HEK293 (cell line): ENCODE data around the gene RAD51AP1.

Experiments used
- CTCF ChIA-PET: fragments of 350-600 bp; formaldehyde crosslinking; extraction: SDS; loops from one replicate; lab custom pipeline; 2021; ENCODE audit warnings: antibody characterized with exemption; lab: Yijun Ruan, JAX
- POLR2A ChIA-PET: fragments of 300-600 bp; formaldehyde crosslinking; extraction: SDS; loops from one replicate; lab custom pipeline; 2020; ENCODE audit warnings: antibody characterized with exemption, inconsistent platforms; lab: Yijun Ruan, JAX
- H3K27ac ChIP-seq: fragments of 200-500 bp; sonication (Bioruptor generic); 2 replicates; pipeline ENCODE4 v1.5.1; 2014; ENCODE audit warnings: low read depth, low read length, control low read depth, inconsistent platforms; ENCODE audit errors: extremely low read depth
- H3K36me3 ChIP-seq, 2 experiments: fragments of 200-500 bp in 1 of 2; sonication (Bioruptor generic) in 1 of 2; 1 replicate in 1 of 2; 2 replicates in 1 of 2; pipeline ENCODE4 v1.5.1; 2014 to 2017; ENCODE audit warnings: inconsistent platforms in 2 of 2, low read length in 2 of 2; ENCODE audit not compliant: control insufficient read depth in 2 of 2, insufficient read depth in 1 of 2
- H3K4me1 ChIP-seq: fragments of 200-500 bp; sonication (Bioruptor generic); 2 replicates; pipeline ENCODE4 v1.5.1; 2014; ENCODE audit warnings: mild to moderate bottlenecking, low read length, inconsistent platforms; ENCODE audit not compliant: control insufficient read depth, insufficient read depth
- H3K4me3 ChIP-seq: 2 replicates; pipeline ENCODE4 v1.5.1; 2011; ENCODE audit warnings: low read depth, mild to moderate bottlenecking, control low read depth, low read length, moderate library complexity
- H3K9me3 ChIP-seq: fragments of 200-500 bp; sonication (Bioruptor generic); 2 replicates; pipeline ENCODE4 v1.5.1; 2014; ENCODE audit warnings: low read depth, low read length, inconsistent platforms; ENCODE audit not compliant: control insufficient read depth, insufficient read depth
- GFI1B ChIP-seq: fragments of 450-650 bp; formaldehyde crosslinking; IDR thresholded peaks from 2 replicates; pipeline ENCODE4 v1.5.1; 2016; ENCODE audit warnings: missing biosample characterization, missing genetic modification characterization
- MYNN ChIP-seq: fragments of 450-650 bp; formaldehyde crosslinking; IDR thresholded peaks from 2 replicates; pipeline ENCODE4 v1.5.1; 2016; ENCODE audit warnings: missing biosample characterization, missing genetic modification characterization, borderline replicate concordance
- PRDM1 ChIP-seq: fragments of 450-650 bp; formaldehyde crosslinking; IDR thresholded peaks from 2 replicates; pipeline ENCODE4; 2016; ENCODE audit warnings: missing biosample characterization, missing genetic modification characterization
- PRDM2 ChIP-seq: fragments of 450-650 bp; formaldehyde crosslinking; IDR thresholded peaks from 2 replicates; pipeline ENCODE4 v1.5.1; 2016; ENCODE audit warnings: missing biosample characterization, missing genetic modification characterization, borderline replicate concordance
- YY2 ChIP-seq: fragments of 450-650 bp; formaldehyde crosslinking; IDR thresholded peaks from 2 replicates; pipeline ENCODE4 v1.5.1; 2016; ENCODE audit warnings: missing biosample characterization, missing genetic modification characterization
- ZBTB20 ChIP-seq: fragments of 450-650 bp; formaldehyde crosslinking; IDR thresholded peaks from 2 replicates; pipeline ENCODE4 v1.5.1; 2016; ENCODE audit warnings: missing biosample characterization, missing genetic modification characterization
- ZBTB21 ChIP-seq: fragments of 450-650 bp; formaldehyde crosslinking; IDR thresholded peaks from 2 replicates; pipeline ENCODE4 v1.5.1; 2017; ENCODE audit warnings: missing biosample characterization, missing genetic modification characterization
- ZBTB26 ChIP-seq: fragments of 450-650 bp; formaldehyde crosslinking; optimal IDR thresholded peaks from 2 replicates; pipeline ENCODE3; 2016; ENCODE audit warnings: missing biosample characterization, mild to moderate bottlenecking, missing genetic modification characterization
- ZBTB6 ChIP-seq: fragments of 450-650 bp; formaldehyde crosslinking; IDR thresholded peaks from 2 replicates; pipeline ENCODE4 v1.5.1; 2017; ENCODE audit warnings: missing biosample characterization, missing genetic modification characterization
- ZNF132 ChIP-seq: fragments of 450-650 bp; formaldehyde crosslinking; IDR thresholded peaks from 2 replicates; pipeline ENCODE4 v1.5.1; 2017; ENCODE audit warnings: missing biosample characterization, missing genetic modification characterization, borderline replicate concordance
- ZNF155 ChIP-seq: fragments of 450-650 bp; formaldehyde crosslinking; IDR thresholded peaks from 2 replicates; pipeline ENCODE4 v1.5.1; 2016; ENCODE audit warnings: missing biosample characterization, missing genetic modification characterization
- ZNF184 ChIP-seq: fragments of 450-650 bp; IDR thresholded peaks from 2 replicates; pipeline ENCODE4 v1.5.1; 2018; ENCODE audit warnings: missing biosample characterization, mild to moderate bottlenecking, missing genetic modification characterization
- ZNF221 ChIP-seq: fragments of 450-650 bp; formaldehyde crosslinking; IDR thresholded peaks from 2 replicates; pipeline ENCODE4 v1.5.1; 2017; ENCODE audit warnings: missing biosample characterization, missing genetic modification characterization, borderline replicate concordance
- ZNF24 ChIP-seq: fragments of 450-650 bp; formaldehyde crosslinking; IDR thresholded peaks from 2 replicates; pipeline ENCODE4 v1.5.1; 2016; ENCODE audit warnings: missing biosample characterization, missing genetic modification characterization
- ZNF324 ChIP-seq: fragments of 450-650 bp; formaldehyde crosslinking; IDR thresholded peaks from 2 replicates; pipeline ENCODE4 v1.5.1; 2016; ENCODE audit warnings: missing biosample characterization, missing genetic modification characterization
- ZNF335 ChIP-seq: fragments of 450-650 bp; formaldehyde crosslinking; conservative IDR thresholded peaks from 2 replicates; pipeline ENCODE4 v1.5.1; 2016; ENCODE audit warnings: missing biosample characterization, missing genetic modification characterization
- ZNF366 ChIP-seq: fragments of 450-650 bp; formaldehyde crosslinking; conservative IDR thresholded peaks from 2 replicates; pipeline ENCODE4 v1.5.1; 2016; ENCODE audit warnings: missing biosample characterization, missing genetic modification characterization
- ZNF391 ChIP-seq: fragments of 450-650 bp; formaldehyde crosslinking; IDR thresholded peaks from 2 replicates; pipeline ENCODE4 v1.5.1; 2016; ENCODE audit warnings: low read depth, missing biosample characterization, missing genetic modification characterization, borderline replicate concordance
- ZNF514 ChIP-seq: fragments of 450-650 bp; formaldehyde crosslinking; IDR thresholded peaks from 2 replicates; pipeline ENCODE4 v1.5.1; 2016; ENCODE audit warnings: missing biosample characterization, missing genetic modification characterization
- ZNF629 ChIP-seq: fragments of 450-650 bp; formaldehyde crosslinking; IDR thresholded peaks from 2 replicates; pipeline ENCODE4 v1.5.1; 2017; ENCODE audit warnings: missing biosample characterization, missing genetic modification characterization
- ZSCAN18 ChIP-seq: fragments of 450-650 bp; formaldehyde crosslinking; IDR thresholded peaks from 2 replicates; pipeline ENCODE4 v1.5.1; 2016; ENCODE audit warnings: missing biosample characterization, missing genetic modification characterization

RAD51AP1 gene

GRCh38 chr12:4545195-4545594 is 6.5 kb downstream of the RAD51AP1 start (continued):
- TF ChIP-seq PRDM2 (no peak), ZSCAN18 (no peak), MYNN (tag by site-specific recombination) (no peak), ZBTB21 (tag by site-specific recombination) (no peak), ZNF366 (tag by site-specific recombination) (no peak), ZNF335 (no peak), ZNF155 (tag by site-specific recombination) (no peak), PRDM1 (tag by site-specific recombination) (no peak)

GRCh38 chr12:4552191-4552590 is 13.5 kb downstream of the RAD51AP1 start:
- peaks cover 52 to 86% of the 10 kb centered on the region in 2 experiments for H3K36me3 ChIP-seq
- CTCF ChIA-PET = interaction anchor here (0.6 kb wide), 1 partner anchor 531 kb away, joined by 3 read pairs; no protein-coding TSS in a partner anchor

GRCh38 chr12:4553943-4554342 is 15.3 kb downstream of the RAD51AP1 start:
- no peaks in the 10 kb centered on the region for H3K4me1 ChIP-seq
- H3K9me3 ChIP-seq = no peaks in the 10 kb centered on the region
- ChIA-PET POLR2A (no interaction called here), CTCF (interaction anchor here (0.6 to 0.7 kb wide), 2 partner anchors 9 to 56 kb away, joined by 3 read pairs; no protein-coding TSS in a partner anchor)
- TF ChIP-seq ZNF132 (tag by site-specific recombination) (no peak), ZBTB21 (tag by site-specific recombination) (no peak), ZNF24 (tag by site-specific recombination) (no peak), ZNF629 (tag by site-specific recombination) (no peak), ZNF324 (tag by site-specific recombination) (no peak), ZBTB26 (tag by site-specific recombination) (no peak), ZNF514 (tag by site-specific recombination) (no peak), GFI1B (no peak), ZBTB20 (tag by site-specific recombination) (no peak)
- H3K36me3 ChIP-seq = peaks cover 58 to 82% of the 10 kb centered on the region in 2 experiments
- no peak overlapping the region for H3K4me3 ChIP-seq
- no peak overlapping the region for H3K27ac ChIP-seq

More at GRCh38 chr12:4552191-4552590, 13.5 kb downstream of the RAD51AP1 start:
- H3K4me3 ChIP-seq = no peak overlapping the region
- no peak overlapping the region for H3K27ac ChIP-seq
- POLR2A ChIA-PET = interaction anchor here (0.9 kb wide), 1 partner anchor 10 kb away, joined by 4 read pairs; no protein-coding TSS in a partner anchor
- no peaks in the 10 kb centered on the region for H3K9me3 ChIP-seq
- no peaks in the 10 kb centered on the region for H3K4me1 ChIP-seq
- TF ChIP-seq ZNF391 (tag by site-specific recombination) (no peak), ZNF221 (no peak), ZBTB6 (tag by site-specific recombination) (no peak), YY2 (tag by site-specific recombination) (no peak), ZNF184 (tag by site-specific recombination) (no peak), ZNF514 (tag by site-specific recombination) (no peak)
- TF ChIP-seq, all 188 proteins: peak for 0
